ENCODE measurements around the gene ANKK1.
A peak's percentile ranks its signal among the peaks of the same experiment; 100 is the strongest.

The ANKK1 gene

DNA sequence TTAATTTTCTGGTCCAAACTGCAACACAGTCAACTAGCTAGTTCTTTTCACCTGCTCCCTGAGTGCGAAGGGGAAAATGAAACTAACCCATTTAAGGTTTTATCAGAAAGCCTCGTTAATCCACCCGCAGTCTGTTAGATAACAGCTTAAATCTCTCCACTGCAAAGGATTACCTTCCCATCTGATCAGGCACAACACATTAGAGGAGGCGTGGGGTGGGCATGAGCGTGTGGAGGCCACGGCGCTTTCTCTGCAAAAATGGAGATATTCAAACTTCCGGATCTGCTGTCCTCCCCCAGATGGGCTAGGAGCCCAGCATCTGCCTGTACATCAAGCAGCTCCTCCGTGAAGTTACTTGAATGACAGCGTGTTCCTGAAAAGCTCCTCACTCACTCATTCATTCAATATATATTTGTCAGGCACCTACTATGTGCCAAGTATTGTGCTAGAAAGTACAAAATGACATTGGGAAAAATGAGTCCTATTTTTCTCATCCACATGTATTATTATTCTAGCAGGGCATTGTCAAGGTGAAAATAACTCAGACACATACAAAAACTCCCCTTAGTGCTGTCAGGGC lies 13.5 kb upstream of the ANKK1 start:
- peak; percentile 75 for DNase-seq
- TF ChIP-seq, protein P1, sequence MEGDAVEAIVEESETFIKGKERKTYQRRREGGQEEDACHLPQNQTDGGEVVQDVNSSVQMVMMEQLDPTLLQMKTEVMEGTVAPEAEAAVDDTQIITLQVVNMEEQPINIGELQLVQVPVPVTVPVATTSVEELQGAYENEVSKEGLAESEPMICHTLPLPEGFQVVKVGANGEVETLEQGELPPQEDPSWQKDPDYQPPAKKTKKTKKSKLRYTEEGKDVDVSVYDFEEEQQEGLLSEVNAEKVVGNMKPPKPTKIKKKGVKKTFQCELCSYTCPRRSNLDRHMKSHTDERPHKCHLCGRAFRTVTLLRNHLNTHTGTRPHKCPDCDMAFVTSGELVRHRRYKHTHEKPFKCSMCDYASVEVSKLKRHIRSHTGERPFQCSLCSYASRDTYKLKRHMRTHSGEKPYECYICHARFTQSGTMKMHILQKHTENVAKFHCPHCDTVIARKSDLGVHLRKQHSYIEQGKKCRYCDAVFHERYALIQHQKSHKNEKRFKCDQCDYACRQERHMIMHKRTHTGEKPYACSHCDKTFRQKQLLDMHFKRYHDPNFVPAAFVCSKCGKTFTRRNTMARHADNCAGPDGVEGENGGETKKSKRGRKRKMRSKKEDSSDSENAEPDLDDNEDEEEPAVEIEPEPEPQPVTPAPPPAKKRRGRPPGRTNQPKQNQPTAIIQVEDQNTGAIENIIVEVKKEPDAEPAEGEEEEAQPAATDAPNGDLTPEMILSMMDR (IDR thresholded peaks at IDR 0.05; ENCODE audit: low read depth, low read length): no peak
- Histone ChIP-seq H3K36me3 (no peaks in the 10 kb centered on the region), H3K27me3 (ENCODE audit: insufficient read depth, low read depth, severe bottlenecking) (no peaks in the 10 kb centered on the region), H3K4me3 (ENCODE audit: low read depth, low read length) (no peak overlapping the region), H3K9me3 (ENCODE audit: severe bottlenecking) (no peaks in the 10 kb centered on the region), H3K27ac (peak overlapping the region; percentile 14)

DNA sequence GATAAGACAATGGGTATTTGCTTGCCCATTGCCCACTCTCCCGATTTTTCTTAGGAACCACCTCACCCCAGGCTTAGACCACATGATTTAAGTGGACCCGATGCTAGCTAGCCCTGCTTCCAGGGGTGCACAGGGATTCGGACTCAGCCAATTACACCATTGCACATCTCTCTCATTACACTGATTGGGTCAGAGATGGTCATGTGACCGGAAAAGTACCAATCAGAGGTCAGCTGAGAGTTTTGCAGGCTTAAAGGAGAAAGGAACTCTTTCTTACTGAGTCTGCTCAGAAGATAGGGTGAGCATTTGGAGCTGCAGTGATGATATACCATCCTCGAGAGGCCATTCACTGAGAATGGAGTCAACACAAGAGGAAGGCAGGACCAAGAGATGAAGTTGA lies 12.2 kb upstream of the ANKK1 start:
- no peak for DNase-seq

DNA sequence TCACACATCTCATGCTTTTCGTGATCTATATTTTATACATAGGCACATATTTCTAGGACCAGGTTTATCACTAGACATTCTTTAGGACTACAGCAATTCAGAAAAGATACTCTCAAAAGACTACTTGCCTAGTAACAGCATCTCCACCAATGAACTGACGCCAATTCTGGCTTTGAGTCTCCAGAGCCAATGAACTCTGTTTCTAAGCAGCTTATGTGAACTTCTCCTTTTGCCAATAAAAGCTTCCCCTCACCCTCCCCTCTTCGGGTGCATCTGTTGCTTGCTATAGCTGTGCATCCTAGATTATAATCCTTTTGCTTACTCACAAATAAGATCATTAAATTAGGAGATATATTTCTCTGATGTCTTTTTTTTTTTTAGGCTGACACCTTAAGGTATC lies 11.4 kb upstream of the ANKK1 start:
- DNase-seq: peak; percentile 55
- Histone ChIP-seq H3K27me3 (ENCODE audit: insufficient read depth, low read depth, severe bottlenecking) (no peaks in the 10 kb centered on the region), H3K36me3 (no peaks in the 10 kb centered on the region), H3K27ac (no peak overlapping the region), H3K4me3 (ENCODE audit: low read depth, low read length) (no peak overlapping the region), H3K9me3 (ENCODE audit: severe bottlenecking) (no peaks in the 10 kb centered on the region)
- TF ChIP-seq, protein P1 (IDR thresholded peaks at IDR 0.05; ENCODE audit: low read depth, low read length): no peak

More for the DNA sequence above, 12.2 kb upstream of the ANKK1 start:
- no peak overlapping the region for H3K27ac ChIP-seq
- H3K9me3 ChIP-seq (ENCODE audit: severe bottlenecking): no peaks in the 10 kb centered on the region
- no peak overlapping the region for H3K4me3 ChIP-seq (ENCODE audit: low read depth, low read length)
- H3K36me3 ChIP-seq: no peaks in the 10 kb centered on the region
- H3K27me3 ChIP-seq (ENCODE audit: insufficient read depth, low read depth, severe bottlenecking): no peaks in the 10 kb centered on the region
- TF ChIP-seq, protein P1 (IDR thresholded peaks at IDR 0.05; ENCODE audit: low read depth, low read length): no peak

DNA sequence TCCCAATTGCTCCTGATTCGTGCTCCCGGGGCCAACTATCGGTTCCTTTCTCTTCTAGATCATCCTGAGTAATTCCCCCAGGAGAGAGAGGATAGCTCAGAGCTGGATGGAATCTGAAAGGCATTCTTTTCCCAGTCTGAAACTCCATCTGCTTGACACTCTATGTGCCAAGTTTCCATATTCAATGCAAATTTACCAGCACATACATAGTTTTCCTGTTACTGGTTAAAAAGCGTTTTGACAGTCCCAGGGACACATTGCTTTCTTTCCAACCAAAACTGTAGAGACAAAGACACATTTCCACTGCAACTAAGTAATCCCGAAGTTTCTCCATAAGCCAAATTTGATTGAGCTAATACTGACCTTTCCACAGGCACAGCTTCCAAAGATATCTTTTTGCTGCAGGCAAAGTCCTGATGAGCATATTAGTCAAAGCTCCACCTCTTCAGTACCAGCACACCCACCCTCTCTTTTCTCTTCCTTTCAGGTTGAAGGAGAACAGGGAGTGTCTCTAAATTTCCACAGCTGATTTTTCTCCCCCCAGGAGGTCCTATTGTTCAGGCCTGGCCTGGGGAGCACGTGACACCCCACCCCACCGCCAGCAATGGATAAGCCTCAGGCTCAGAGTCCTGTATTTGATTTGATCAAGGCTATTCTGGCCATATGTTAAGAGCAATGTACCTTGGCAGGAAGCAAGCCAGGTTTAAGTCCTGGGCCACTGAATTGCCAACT lies 9.7 kb upstream of the ANKK1 start:
- H3K4me3 ChIP-seq (ENCODE audit: low read depth, low read length): no peak overlapping the region

DNA sequence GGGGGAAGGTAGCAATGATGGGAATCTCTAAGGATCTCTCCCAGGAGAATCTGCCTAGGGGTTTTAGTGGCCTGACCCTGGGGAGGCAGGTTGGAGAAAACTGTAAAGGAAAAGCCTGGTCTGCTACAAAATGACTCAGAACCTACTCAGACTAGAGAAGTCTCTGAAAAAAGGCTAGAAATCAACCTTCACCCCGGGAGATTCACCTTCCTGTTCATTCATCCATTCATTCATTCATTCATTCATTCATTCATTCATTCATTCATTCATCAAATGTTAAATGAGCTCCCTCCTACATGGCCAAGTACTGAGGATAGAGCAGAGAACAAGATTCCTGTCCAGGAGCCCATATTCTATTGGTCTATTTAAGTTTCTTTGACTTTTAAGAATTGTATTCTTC lies 8.9 kb upstream of the ANKK1 start:
- no peaks in the 10 kb centered on the region for H3K27me3 ChIP-seq (ENCODE audit: insufficient read depth, low read depth, severe bottlenecking)
- no peak overlapping the region for H3K4me3 ChIP-seq (ENCODE audit: low read depth, low read length)
- DNase-seq: no peak
- no peaks in the 10 kb centered on the region for H3K9me3 ChIP-seq (ENCODE audit: severe bottlenecking)
- no peak overlapping the region for H3K27ac ChIP-seq
- TF ChIP-seq, protein P1 (IDR thresholded peaks at IDR 0.05; ENCODE audit: low read depth, low read length): no peak
- no peaks in the 10 kb centered on the region for H3K36me3 ChIP-seq

More for the DNA sequence above, 9.7 kb upstream of the ANKK1 start:
- no peak overlapping the region for H3K27ac ChIP-seq
- H3K36me3 ChIP-seq: no peaks in the 10 kb centered on the region
- H3K9me3 ChIP-seq (ENCODE audit: severe bottlenecking): no peaks in the 10 kb centered on the region
- TF ChIP-seq, protein P1 (IDR thresholded peaks at IDR 0.05; ENCODE audit: low read depth, low read length): no peak
- DNase-seq: peak; percentile 63
- no peaks in the 10 kb centered on the region for H3K27me3 ChIP-seq (ENCODE audit: insufficient read depth, low read depth, severe bottlenecking)

All from WERI-Rb-1 (cell line).